K562 (cell line): Measurements from ENCODE around the gene PIP4K2A. TPM values are rescaled to one million over a fixed set of nuclear protein-coding genes. Genes with fewer than 3 reads are reported as not detected.
A peak's percentile ranks its signal among the peaks of the same experiment; 100 is the strongest.

Experiments
- ATAC-seq: fragments of 200-7000 bp; cut with Tn5 transposase; 3 replicates; pipeline ENCODE4 v1.9.1; 2020; ENCODE audit warnings: moderate library complexity
- BruUV-seq: library from RNA; stranded (reverse); fragments of 400-500 nt; replicated peaks from 2 replicates; lab custom pipeline; 2021; lab: Mats Ljungman, UMichigan
- CTCF ChIA-PET: fragments of 300-600 bp; formaldehyde crosslinking; extraction: SDS; loops from one replicate; lab custom pipeline; 2021; ENCODE audit warnings: low intra/inter-chr PET ratio; lab: Yijun Ruan, JAX
- POLR2A ChIA-PET: fragments of 300-600, 350-650 bp; sonication (Branson Sonifier 250); formaldehyde crosslinking; extraction: SDS; loops from one replicate; lab custom pipeline; 2021; ENCODE audit warnings: antibody characterized with exemption, inconsistent platforms; lab: Yijun Ruan, JAX
- DNase-seq, 4 experiments: peaks; one replicate each; pipeline versions ENCODE4 v3.0.0 to v3.0.0-alpha.2; 2011 to 2018; ENCODE audit warnings: low spot score in 3 of 4, mixed read lengths in 3 of 4; ENCODE audit errors: extremely low read depth in 1 of 4
- FAIRE-seq: peaks from 2 replicates; lab custom pipeline; 2011; peaks lifted over from hg19 to GRCh38; lab: Jason Lieb, UNC
- H2AFZ ChIP-seq: 2 replicates; pipeline ENCODE4 v1.6.0; 2011; ENCODE audit warnings: low read depth, low read length, control low read depth, inconsistent platforms
- H3K27ac ChIP-seq: fragments of 200-600 bp; 3 replicates; pipeline ENCODE4 v1.8.0; 2011; ENCODE audit warnings: low read depth, mild to moderate bottlenecking, control low read depth, inconsistent platforms, low read length, moderate library complexity, mixed read lengths; ENCODE audit errors: extremely low read depth
- H3K27me3 ChIP-seq, 2 experiments: fragments of 300-600 bp in 1 of 2; 2 replicates in 1 of 2; 3 replicates in 1 of 2; pipeline versions ENCODE4 v1.6.0 to v1.8.0; 2011; ENCODE audit warnings: inconsistent platforms in 2 of 2, low read length in 2 of 2, mild to moderate bottlenecking in 1 of 2, mixed read lengths in 1 of 2, moderate library complexity in 1 of 2; ENCODE audit not compliant: control insufficient read depth in 2 of 2, insufficient read depth in 2 of 2
- H3K36me3 ChIP-seq: fragments of 300-600 bp; 3 replicates; pipeline ENCODE4 v1.8.0; 2011; ENCODE audit warnings: mild to moderate bottlenecking, low read length, inconsistent platforms; ENCODE audit not compliant: control insufficient read depth, insufficient read depth
- H3K4me1 ChIP-seq, 2 experiments: fragments of 200-600 bp in 1 of 2; replicated peaks in 1 of 2; 2 replicates in 1 of 2; 3 replicates in 1 of 2; pipeline versions ENCODE4 v1.5.1 to v1.8.0; 2011; ENCODE audit warnings: inconsistent platforms in 2 of 2, low read length in 2 of 2, mild to moderate bottlenecking in 1 of 2, mixed read lengths in 1 of 2, moderate library complexity in 1 of 2; ENCODE audit not compliant: control insufficient read depth in 2 of 2, insufficient read depth in 2 of 2
- H3K4me2 ChIP-seq: 2 replicates; pipeline ENCODE4 v1.6.1; 2011; ENCODE audit warnings: low read length, control low read depth, inconsistent platforms, mixed read lengths; ENCODE audit not compliant: insufficient read depth
- H3K4me3 ChIP-seq: fragments of 200-600 bp; sonication (generic), shearing (Covaris generic); 2 replicates; pipeline ENCODE4 v1.5.1; 2016; ENCODE audit warnings: control low read depth, inconsistent platforms
- H3K79me2 ChIP-seq: fragments of 200-600 bp; 3 replicates; pipeline ENCODE4 v1.8.0; 2011; ENCODE audit warnings: low read length, inconsistent platforms; ENCODE audit not compliant: control insufficient read depth, insufficient read depth
- H3K9ac ChIP-seq, 2 experiments: 2 replicates each; pipeline versions ENCODE4 v1.6.0 to v1.6.1; 2011; ENCODE audit warnings: low read depth in 2 of 2, low read length in 2 of 2, control low read depth in 1 of 2, inconsistent platforms in 1 of 2, mild to moderate bottlenecking in 1 of 2, mixed read lengths in 1 of 2; ENCODE audit not compliant: insufficient read depth in 1 of 2
- H3K9me1 ChIP-seq: one replicate; pipeline ENCODE4 v1.6.0; 2011; ENCODE audit warnings: inconsistent platforms, mild to moderate bottlenecking, low read length, moderate library complexity; ENCODE audit not compliant: control insufficient read depth, insufficient read depth
- H3K9me3 ChIP-seq: replicated peaks from 2 replicates; pipeline ENCODE4 v1.5.1; 2011; ENCODE audit warnings: low read depth, low read length, inconsistent platforms; ENCODE audit not compliant: control insufficient read depth, insufficient read depth
- H4K20me1 ChIP-seq: replicated peaks from 2 replicates; pipeline ENCODE4 v1.6.1; 2011; ENCODE audit warnings: low read length, inconsistent platforms, mixed read lengths; ENCODE audit not compliant: control insufficient read depth, insufficient read depth
- BHLHE40 ChIP-seq: IDR thresholded peaks from 2 replicates; pipeline ENCODE4 v1.6.1; 2011; ENCODE audit warnings: low read length, improper control_type of control experiment
- E2F6 ChIP-seq, 2 experiments: IDR thresholded peaks; 2 replicates each; pipeline ENCODE4 v1.6.1; 2011; ENCODE audit warnings: borderline replicate concordance in 1 of 2, control low read depth in 1 of 2, low read depth in 1 of 2, low read length in 1 of 2, mild to moderate bottlenecking in 1 of 2, mixed read lengths in 1 of 2, moderate library complexity in 1 of 2; ENCODE audit not compliant: insufficient read depth in 1 of 2, insufficient read length in 1 of 2, poor library complexity in 1 of 2, severe bottlenecking in 1 of 2; ENCODE audit errors: extremely low read depth in 1 of 2
- HDAC1 ChIP-seq, 2 experiments: fragments of 450-650 bp; IDR thresholded peaks; 2 replicates each; pipeline ENCODE4 v1.6.1; 2016 to 2017; ENCODE audit warnings: inconsistent platforms in 1 of 2, mild to moderate bottlenecking in 1 of 2, moderate library complexity in 1 of 2
- HNRNPL ChIP-seq: fragments of 200-400 bp; formaldehyde crosslinking; IDR thresholded peaks from 2 replicates; pipeline ENCODE4 v1.6.1; 2017; ENCODE audit warnings: low read depth, mild to moderate bottlenecking, low read length
- JUNB ChIP-seq: fragments of 450-650 bp; formaldehyde crosslinking; conservative IDR thresholded peaks from 2 replicates; pipeline ENCODE4 v1.4.0; 2020; ENCODE audit warnings: mild to moderate bottlenecking
- NFRKB ChIP-seq: fragments of 450-650 bp; IDR thresholded peaks from 2 replicates; pipeline ENCODE4 v1.6.1; 2016; ENCODE audit warnings: low read depth
- TEAD4 ChIP-seq, 2 experiments: sonication (generic) in 1 of 2; formaldehyde crosslinking in 1 of 2; IDR thresholded peaks; 2 replicates each; pipeline versions ENCODE4 v1.6.1 to v1.8.0; 2012 to 2022; ENCODE audit warnings: borderline replicate concordance in 1 of 2, inconsistent platforms in 1 of 2, low read length in 1 of 2, mild to moderate bottlenecking in 1 of 2, missing genetic modification reagents in 1 of 2
- U2AF1 ChIP-seq: fragments of 200-400 bp; formaldehyde crosslinking; optimal IDR thresholded peaks from 2 replicates; pipeline ENCODE3; 2017; ENCODE audit warnings: mild to moderate bottlenecking, low read depth, low read length, moderate library complexity
- ZBTB12 ChIP-seq: fragments of 250-450 bp; sonication (Bioruptor Pico); IDR thresholded peaks from 2 replicates; pipeline ENCODE4 v1.4.0; 2020
- ZBTB2 ChIP-seq: fragments of 450-650 bp; IDR thresholded peaks from 2 replicates; pipeline ENCODE4 v1.6.1; 2016; ENCODE audit warnings: antibody characterized with exemption
- ZNF280B ChIP-seq: fragments of 250-450 bp; sonication (Bioruptor Pico); IDR thresholded peaks from 2 replicates; pipeline ENCODE4 v1.5.1; 2021; ENCODE audit warnings: mild to moderate bottlenecking
- ZNF41 ChIP-seq: fragments of 250-450 bp; sonication (Bioruptor Pico); conservative IDR thresholded peaks from 2 replicates; pipeline ENCODE4 v1.4.0; 2020; ENCODE audit warnings: mild to moderate bottlenecking
- ZNF57 ChIP-seq: fragments of 450-650 bp; formaldehyde crosslinking; IDR thresholded peaks from 2 replicates; pipeline ENCODE4 v1.4.0; 2020; ENCODE audit warnings: mild to moderate bottlenecking, moderate library complexity
- WGBS: fragments of 100-300 bp; shearing (Covaris generic); methylation state at CpG from one replicate; pipeline ENCODE4 v1.1.6; 2016; ENCODE audit warnings: low coverage, mixed read lengths; ENCODE audit not compliant: insufficient coverage; ENCODE audit errors: missing lambda C conversion rate; 5-methylcytosine and 5-hydroxymethylcytosine counted together
- in situ Hi-C: fragments of 300-500 bp; cut with MboI; formaldehyde crosslinking; loops from 4 replicates; pipeline ENCODE4 v1.15.0; 2018; ENCODE audit warnings: inconsistent platforms, mixed read lengths
- intact Hi-C: fragments of 100-400 bp; cut with micrococcal nuclease; formaldehyde crosslinking; loops from 2 replicates; pipeline ENCODE4 v1.14.2; 2022
- polyA plus RNA-seq, 8 experiments: library from polyadenylated mRNA; depleted of rRNA in 4 of 8; stranded (reverse) in 5 of 8; unstranded in 3 of 8; fragments of >200 nt; fragmentation: Nextera tagmentation in 2 of 8; fragmentation: Illumina TruSeq in 1 of 8; extraction: Ambion mirVana in 2 of 8; extraction: Trizol in 1 of 8; gene quantifications; 2 replicates each; pipeline versions ENCODE4 v1.2.1 to v1.2.3, GENCODE V29; 2011 to 2014; ENCODE audit warnings: inconsistent platforms in 1 of 8, missing spikeins in 1 of 8
- total RNA-seq, 7 experiments: library from RNA; depleted of rRNA in 6 of 7; stranded (reverse); fragments of >200 nt in 6 of 7; fragmentation: Illumina TruSeq in 2 of 7; extraction: Trizol in 2 of 7; gene quantifications; 2 replicates each; pipeline versions ENCODE4 v1.2.1 to v1.2.3, GENCODE V29; 2011 to 2021; ENCODE audit warnings: low replicate concordance in 1 of 7

PIP4K2A gene
- total and polyA plus RNA-seq, 9 of the 15 experiments (the other 6 are each of a cell fraction or from before 2014, with no cell fraction given) = 35.6 to 117 (median 71.9) TPM

GRCh38 chr10:22630234-22631174 is 83.9 kb downstream of the PIP4K2A start:
- BruUV-seq = no TSS peak
- Histone ChIP-seq H3K9ac (peak overlapping the region in 1 of 2 experiments; percentile 74; a peak in 2 of 4 replicates), H3K36me3 (peaks cover 3% of the 10 kb centered on the region; the same call in 1 of the 3 replicates), H3K4me3 (peak overlapping the region; percentile 3; the same call in 1 of the 2 replicates), H3K9me3 (no peaks in the 10 kb centered on the region), H3K79me2 (peaks cover 100% of the 10 kb centered on the region), H3K9me1 (no peaks in the 10 kb centered on the region), H2AFZ (peak overlapping the region; percentile 78), H3K27me3 (no peaks in the 10 kb centered on the region), H3K4me1 (peaks cover 2 to 55% of the 10 kb centered on the region in 2 experiments; a peak in 4 of 5 replicates), H3K27ac (peak overlapping the region; percentile 89), H3K4me2 (peak overlapping the region; percentile 77), H4K20me1 (no peaks in the 10 kb centered on the region)
- ATAC-seq = peak; percentile 82
- CTCF ChIA-PET = no interaction called here
- in situ Hi-C loops = no loop called here
- WGBS = 10% methylated on average over 7 of the region's 7 CpGs
- peak; percentile 88 for FAIRE-seq
- intact Hi-C loops = loop anchor here (5.0 kb wide), 1 partner anchor 82 kb away; the partner anchor contains the start of gene PIP4K2A
- POLR2A ChIA-PET = interaction anchor here (0.8 to 4.3 kb wide), 10 partner anchors 9 to 424 kb away, joined by 3 to 23 read pairs (median 8); no protein-coding TSS in a partner anchor
- peak; percentile 33 to 77 (median 58) for DNase-seq
- TF ChIP-seq HDAC1 (IDR thresholded peaks at IDR 0.05) (no peak), JUNB (CRISPR knock-in tag) (peak; percentile 64), BHLHE40 (no peak), E2F6 (IDR thresholded peaks at IDR 0.05; ENCODE audit: borderline replicate concordance in 1 of 2, extremely low read depth in 1 of 2, insufficient read depth in 1 of 2, insufficient read length in 1 of 2, low read depth in 1 of 2, low read length in 1 of 2, poor library complexity in 1 of 2, severe bottlenecking in 1 of 2) (peak in 1 of 2 experiments; percentile 16), NFRKB (peak; percentile 43), ZBTB2 (no peak), ZNF41 (CRISPR knock-in tag) (0 out of 2 replicates have a peak, but pooled peaks have one; percentile 15), ZBTB12 (CRISPR knock-in tag) (peak; percentile 18; the same call in 1 of the 2 replicates), HNRNPL (no peak), ZNF57 (CRISPR knock-in tag) (no peak), ZNF280B (no peak), TEAD4 (IDR thresholded peaks at IDR 0.05; ENCODE audit: low read length) (peak; percentile 43; the same call in 1 of the 2 replicates), TEAD4 (CRISPR knock-in tag; IDR thresholded peaks at IDR 0.05; ENCODE audit: borderline replicate concordance) (no peak), U2AF1 (no peak)
